OCI-LY3 (cell line): Measurements from ENCODE around the gene BANF2.

Source experiments
- H2AFZ ChIP-seq: fragments of 200-600, 300-600 bp; shearing (Covaris generic); 2 replicates; pipeline ENCODE4 v1.6.0; 2014; ENCODE audit warnings: antibody characterized with exemption, low read depth, low read length
- H3K27ac ChIP-seq: fragments of 200-600, 300-600 bp; sonication (generic); 2 replicates; pipeline ENCODE4 v1.5.1; 2014; ENCODE audit warnings: mild to moderate bottlenecking, low read length, moderate library complexity, mixed read lengths
- H3K27me3 ChIP-seq: fragments of 200-600, 300-600 bp; sonication (generic); 2 replicates; pipeline ENCODE4 v1.6.1; 2014; ENCODE audit warnings: low read depth, low read length, mixed read lengths
- H3K36me3 ChIP-seq: fragments of 200-600, 300-600 bp; sonication (generic); replicated peaks from 2 replicates; pipeline ENCODE3; 2014; ENCODE audit warnings: low read depth, low read length, mixed read lengths
- H3K4me1 ChIP-seq: fragments of 300-600, 200-600 bp; sonication (generic); 2 replicates; pipeline ENCODE4 v1.6.1; 2014; ENCODE audit warnings: low read length, mixed read lengths
- H3K4me2 ChIP-seq: fragments of 200-600, 300-600 bp; sonication (generic); 2 replicates; pipeline ENCODE4 v1.6.1; 2014; ENCODE audit warnings: low read length, mixed read lengths
- H3K4me3 ChIP-seq: fragments of 300-600, 200-600 bp; sonication (generic); 2 replicates; pipeline ENCODE4 v1.5.1; 2014; ENCODE audit warnings: antibody characterized with exemption, mild to moderate bottlenecking, low read length, moderate library complexity
- H3K79me2 ChIP-seq: fragments of 300-600, 200-600 bp; shearing (Covaris generic); 2 replicates; pipeline ENCODE4 v1.6.1; 2014; ENCODE audit warnings: mild to moderate bottlenecking, low read length, mixed read lengths
- H3K9ac ChIP-seq: fragments of 300-600, 200-600 bp; shearing (Covaris generic); 2 replicates; pipeline ENCODE4 v1.6.0; 2014; ENCODE audit warnings: mild to moderate bottlenecking, low read length, moderate library complexity
- H3K9me3 ChIP-seq: fragments of 200-600, 300-600 bp; shearing (Covaris generic); 2 replicates; pipeline ENCODE4 v1.6.1; 2014; ENCODE audit warnings: low read length, mixed read lengths; ENCODE audit not compliant: insufficient read depth
- H4K20me1 ChIP-seq: fragments of 200-600, 300-600 bp; sonication (generic); 2 replicates; pipeline ENCODE4 v1.6.1; 2016; ENCODE audit warnings: low read length, mixed read lengths; ENCODE audit not compliant: insufficient read depth
- CTCF ChIP-seq: fragments of 200-600, 300-600 bp; sonication (generic); IDR thresholded peaks from 2 replicates; pipeline ENCODE4 v1.5.1; 2014; ENCODE audit warnings: antibody characterized with exemption, low read length, low read depth
- EZH2phosphoT487 ChIP-seq: fragments of 200-600 bp; shearing (Covaris generic); IDR thresholded peaks from 2 replicates; pipeline ENCODE4 v1.6.1; 2018; ENCODE audit warnings: antibody characterized with exemption, mixed run types, low read depth

The BANF2 gene

GRCh38 chr20:17684077-17684888 is 15.5 kb upstream of the BANF2 start:
- peaks cover 55% of the 10 kb centered on the region for H3K27me3 ChIP-seq
- TF ChIP-seq CTCF (no peak), EZH2phosphoT487 (no peak)
- H3K36me3 ChIP-seq = peaks cover 6% of the 10 kb centered on the region
- no peak overlapping the region for H3K9ac ChIP-seq
- no peak overlapping the region for H3K27ac ChIP-seq
- H4K20me1 ChIP-seq = peaks cover 11% of the 10 kb centered on the region
- no peak overlapping the region for H2AFZ ChIP-seq
- peaks cover 3% of the 10 kb centered on the region; the same call in 1 of the 2 replicates for H3K79me2 ChIP-seq
- H3K9me3 ChIP-seq = no peaks in the 10 kb centered on the region
- H3K4me1 ChIP-seq = peaks cover 12% of the 10 kb centered on the region
- H3K4me3 ChIP-seq = no peak overlapping the region
- no peak overlapping the region for H3K4me2 ChIP-seq

- H3K79me2 ChIP-seq = peaks cover 3% of the 10 kb centered on the region; the same call in 1 of the 2 replicates
- no peaks in the 10 kb centered on the region for H3K36me3 ChIP-seq
- H3K9me3 ChIP-seq = no peaks in the 10 kb centered on the region
- H2AFZ ChIP-seq = no peak overlapping the region
- H4K20me1 ChIP-seq = peaks cover 3% of the 10 kb centered on the region
- no peak overlapping the region for H3K4me2 ChIP-seq
- no peak overlapping the region for H3K27ac ChIP-seq
- no peak for TF ChIP-seq CTCF
- no peak for TF ChIP-seq EZH2phosphoT487
- H3K27me3 ChIP-seq = peaks cover 64% of the 10 kb centered on the region
- H3K4me1 ChIP-seq = peaks cover 11% of the 10 kb centered on the region
- no peak overlapping the region for H3K4me3 ChIP-seq
- H3K9ac ChIP-seq = no peak overlapping the region
Measured at GRCh38 chr20:17685168-17685567, 14.6 kb upstream of the BANF2 start.

- no peak for TF ChIP-seq CTCF
- TF ChIP-seq EZH2phosphoT487 = no peak
- no peak overlapping the region for H2AFZ ChIP-seq
- no peak overlapping the region for H3K9ac ChIP-seq
- H3K79me2 ChIP-seq = no peaks in the 10 kb centered on the region
- no peak overlapping the region for H3K4me3 ChIP-seq
- H4K20me1 ChIP-seq = no peaks in the 10 kb centered on the region
- peaks cover 82% of the 10 kb centered on the region for H3K27me3 ChIP-seq
- H3K9me3 ChIP-seq = no peaks in the 10 kb centered on the region
- no peak overlapping the region for H3K4me2 ChIP-seq
- no peaks in the 10 kb centered on the region for H3K36me3 ChIP-seq
- H3K27ac ChIP-seq = no peak overlapping the region
- peaks cover 3% of the 10 kb centered on the region for H3K4me1 ChIP-seq
Measured at GRCh38 chr20:17687800-17688199, 12.0 kb upstream of the BANF2 start.

GRCh38 chr20:17688965-17689364 is 10.8 kb upstream of the BANF2 start:
- Histone ChIP-seq H3K27me3 (peaks cover 84% of the 10 kb centered on the region), H3K9me3 (no peaks in the 10 kb centered on the region), H3K4me1 (no peaks in the 10 kb centered on the region), H3K27ac (no peak overlapping the region), H3K4me2 (no peak overlapping the region), H2AFZ (no peak overlapping the region), H3K36me3 (no peaks in the 10 kb centered on the region), H3K4me3 (no peak overlapping the region), H4K20me1 (no peaks in the 10 kb centered on the region), H3K9ac (no peak overlapping the region), H3K79me2 (no peaks in the 10 kb centered on the region)
- TF ChIP-seq EZH2phosphoT487 = no peak
- TF ChIP-seq CTCF = no peak
